Measurements from ENCODE around the gene ATP9B. TPM values are rescaled to one million over a fixed set of nuclear protein-coding genes. Genes with fewer than 3 reads are reported as not detected.

Gene ATP9B
- total and polyA plus RNA-seq, 10 of the 15 experiments (the other 5 are each of a cell fraction or from before 2014, with no cell fraction given): 0.74 to 20.7 (median 12.9) TPM

DNA sequence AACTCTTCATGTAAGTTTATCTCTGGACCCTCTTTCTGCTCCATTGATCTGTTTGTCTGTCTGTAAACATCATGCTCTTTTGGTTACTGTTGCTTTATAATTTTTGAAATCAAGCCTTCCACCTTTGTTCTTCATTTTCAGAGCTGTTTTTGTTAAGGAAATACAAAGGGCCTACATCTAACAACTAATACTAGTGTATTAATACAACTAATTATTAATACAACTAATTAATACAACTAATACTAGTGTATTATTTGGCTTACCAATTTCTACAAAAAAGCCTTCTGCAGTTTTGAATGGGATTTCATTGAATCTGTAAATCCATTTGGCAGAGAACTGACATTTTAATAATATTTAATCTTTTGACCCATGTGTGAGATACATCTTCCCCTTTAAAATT, 66.7 kb downstream of the ATP9B start:
- CTCF ChIA-PET: no interaction called here
- in situ Hi-C loops (cut with MboI) (no loop called here), intact Hi-C loops (cut with micrococcal nuclease; ENCODE audit: unreplicated experiment) (no loop called here)
- DNase-seq (ENCODE audit: low read depth, low spot score) (no peak), ATAC-seq (no peak), FAIRE-seq (no peak)
- RAD21 ChIA-PET (ENCODE audit: unreplicated experiment): no interaction called here
- H3K27me3 ChIP-seq (replicated peaks in 1 of 2; ENCODE audit: control insufficient read depth in 2 of 2, insufficient read depth in 2 of 2, low read length in 1 of 2): no peaks in the 10 kb centered on the region
- H3K79me2 ChIP-seq (ENCODE audit: control insufficient read depth, insufficient read depth, low read length): no peaks in the 10 kb centered on the region
- H2AFZ ChIP-seq (ENCODE audit: control insufficient read depth, low read depth, low read length): no peak overlapping the region
- no peaks in the 10 kb centered on the region for H3K36me3 ChIP-seq (ENCODE audit: control insufficient read depth in 2 of 2, insufficient read depth in 2 of 2, low read length in 1 of 2)
- H3K9ac ChIP-seq (ENCODE audit: control insufficient read depth, insufficient read depth, low read length): no peak overlapping the region
- BruUV-seq (replicated peaks): no TSS peak
- no peak overlapping the region for H3K4me2 ChIP-seq (ENCODE audit: control insufficient read depth, insufficient read depth)
- H3K27ac ChIP-seq (ENCODE audit: control insufficient read depth, insufficient read depth): no peak overlapping the region
- H3K9me3 ChIP-seq (replicated peaks; ENCODE audit: control insufficient read depth, insufficient read depth, low read length): no peaks in the 10 kb centered on the region
- H3K4me1 ChIP-seq (ENCODE audit: control insufficient read depth, insufficient read depth, low read length): no peaks in the 10 kb centered on the region
- SMC1A ChIA-PET (ENCODE audit: uncharacterized antibody, unreplicated experiment): no interaction called here
- H3K4me3 ChIP-seq: no peak overlapping the region
- TF ChIP-seq HCFC1 (IDR thresholded peaks at IDR 0.05; ENCODE audit: low read length) (no peak), KLF5 (IDR thresholded peaks at IDR 0.05; ENCODE audit: partially characterized antibody) (no peak), POLR2AphosphoS2 (IDR thresholded peaks at IDR 0.05; ENCODE audit: low read depth, low read length) (no peak), SP1 (IDR thresholded peaks at IDR 0.05; ENCODE audit: low read depth, low read length) (no peak), BRCA1 (IDR thresholded peaks at IDR 0.05; ENCODE audit: low read depth, low read length) (no peak), GABPA (IDR thresholded peaks at IDR 0.05; ENCODE audit: low read depth) (no peak), CBFB (IDR thresholded peaks at IDR 0.05; ENCODE audit: low read depth) (no peak), ZNF24 (IDR thresholded peaks at IDR 0.05) (no peak), FOS (IDR thresholded peaks at IDR 0.05; ENCODE audit: borderline replicate concordance, extremely low read depth, insufficient read length) (no peak), RAD21 (IDR thresholded peaks at IDR 0.05; ENCODE audit: insufficient read depth, low read depth, low read length) (no peak), RUNX3 (IDR thresholded peaks at IDR 0.05; ENCODE audit: low read length) (no peak), CBX5 (IDR thresholded peaks at IDR 0.05; ENCODE audit: low read depth) (no peak), NRF1 (conservative IDR thresholded peaks at IDR 0.05; ENCODE audit: low read depth, low read length) (no peak)
- TF ChIP-seq, protein P1, sequence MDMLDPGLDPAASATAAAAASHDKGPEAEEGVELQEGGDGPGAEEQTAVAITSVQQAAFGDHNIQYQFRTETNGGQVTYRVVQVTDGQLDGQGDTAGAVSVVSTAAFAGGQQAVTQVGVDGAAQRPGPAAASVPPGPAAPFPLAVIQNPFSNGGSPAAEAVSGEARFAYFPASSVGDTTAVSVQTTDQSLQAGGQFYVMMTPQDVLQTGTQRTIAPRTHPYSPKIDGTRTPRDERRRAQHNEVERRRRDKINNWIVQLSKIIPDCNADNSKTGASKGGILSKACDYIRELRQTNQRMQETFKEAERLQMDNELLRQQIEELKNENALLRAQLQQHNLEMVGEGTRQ (IDR thresholded peaks at IDR 0.05; ENCODE audit: borderline replicate concordance, low read depth, low read length): no peak
- TF ChIP-seq, protein P2, sequence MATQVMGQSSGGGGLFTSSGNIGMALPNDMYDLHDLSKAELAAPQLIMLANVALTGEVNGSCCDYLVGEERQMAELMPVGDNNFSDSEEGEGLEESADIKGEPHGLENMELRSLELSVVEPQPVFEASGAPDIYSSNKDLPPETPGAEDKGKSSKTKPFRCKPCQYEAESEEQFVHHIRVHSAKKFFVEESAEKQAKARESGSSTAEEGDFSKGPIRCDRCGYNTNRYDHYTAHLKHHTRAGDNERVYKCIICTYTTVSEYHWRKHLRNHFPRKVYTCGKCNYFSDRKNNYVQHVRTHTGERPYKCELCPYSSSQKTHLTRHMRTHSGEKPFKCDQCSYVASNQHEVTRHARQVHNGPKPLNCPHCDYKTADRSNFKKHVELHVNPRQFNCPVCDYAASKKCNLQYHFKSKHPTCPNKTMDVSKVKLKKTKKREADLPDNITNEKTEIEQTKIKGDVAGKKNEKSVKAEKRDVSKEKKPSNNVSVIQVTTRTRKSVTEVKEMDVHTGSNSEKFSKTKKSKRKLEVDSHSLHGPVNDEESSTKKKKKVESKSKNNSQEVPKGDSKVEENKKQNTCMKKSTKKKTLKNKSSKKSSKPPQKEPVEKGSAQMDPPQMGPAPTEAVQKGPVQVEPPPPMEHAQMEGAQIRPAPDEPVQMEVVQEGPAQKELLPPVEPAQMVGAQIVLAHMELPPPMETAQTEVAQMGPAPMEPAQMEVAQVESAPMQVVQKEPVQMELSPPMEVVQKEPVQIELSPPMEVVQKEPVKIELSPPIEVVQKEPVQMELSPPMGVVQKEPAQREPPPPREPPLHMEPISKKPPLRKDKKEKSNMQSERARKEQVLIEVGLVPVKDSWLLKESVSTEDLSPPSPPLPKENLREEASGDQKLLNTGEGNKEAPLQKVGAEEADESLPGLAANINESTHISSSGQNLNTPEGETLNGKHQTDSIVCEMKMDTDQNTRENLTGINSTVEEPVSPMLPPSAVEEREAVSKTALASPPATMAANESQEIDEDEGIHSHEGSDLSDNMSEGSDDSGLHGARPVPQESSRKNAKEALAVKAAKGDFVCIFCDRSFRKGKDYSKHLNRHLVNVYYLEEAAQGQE (IDR thresholded peaks at IDR 0.05; ENCODE audit: low read depth, low read length): no peak
- H4K20me1 ChIP-seq (ENCODE audit: control insufficient read depth, insufficient read depth): no peaks in the 10 kb centered on the region
- POLR2A ChIA-PET: no interaction called here
